Liver (tissue), 9 donors: ENCODE data around the gene BAIAP2. TPM values are rescaled to one million over a fixed set of nuclear protein-coding genes. Genes with fewer than 3 reads are reported as not detected.

ENCODE experiments used
- DNase-seq: peaks from one replicate; pipeline ENCODE4 v3.0.0-alpha.2; 2017; ENCODE audit warnings: low spot score
- H3K27ac ChIP-seq, 2 donors: one replicate each; pipeline ENCODE4 v1.7.0; 2013; ENCODE audit warnings: inconsistent platforms in 2 of 2, low read length in 2 of 2, control low read depth in 1 of 2, low read depth in 1 of 2, mild to moderate bottlenecking in 1 of 2
- H3K27me3 ChIP-seq, 4 donors: one replicate each; pipeline versions ENCODE4 v1.6.1 to v1.7.0; 2013; ENCODE audit warnings: low read length in 3 of 4, inconsistent platforms in 1 of 4, mild to moderate bottlenecking in 1 of 4, moderate library complexity in 1 of 4; ENCODE audit not compliant: control insufficient read depth in 4 of 4, insufficient read depth in 4 of 4
- H3K36me3 ChIP-seq, 4 donors: one replicate each; pipeline versions ENCODE4 v1.6.1 to v1.7.0; 2013; ENCODE audit warnings: low read length in 3 of 4, mild to moderate bottlenecking in 3 of 4, low read depth in 1 of 4, moderate library complexity in 1 of 4; ENCODE audit not compliant: control insufficient read depth in 4 of 4, insufficient read depth in 3 of 4
- H3K4me1 ChIP-seq, 4 donors: one replicate each; pipeline versions ENCODE4 v1.6.1 to v1.7.0; 2013; ENCODE audit warnings: low read length in 3 of 4, mild to moderate bottlenecking in 3 of 4, moderate library complexity in 1 of 4; ENCODE audit not compliant: control insufficient read depth in 4 of 4, insufficient read depth in 4 of 4
- H3K4me3 ChIP-seq, 3 donors: one replicate each; pipeline versions ENCODE4 v1.6.1 to v1.7.0; 2013; ENCODE audit warnings: low read length in 3 of 3, control low read depth in 1 of 3, low read depth in 1 of 3, mild to moderate bottlenecking in 1 of 3
- H3K9ac ChIP-seq, 2 donors: one replicate each; pipeline ENCODE4 v1.7.0; 2013; ENCODE audit warnings: low read length in 2 of 2, mild to moderate bottlenecking in 2 of 2, moderate library complexity in 2 of 2, control low read depth in 1 of 2, low read depth in 1 of 2
- H3K9me3 ChIP-seq, 4 donors: one replicate each; pipeline versions ENCODE4 v1.6.1 to v1.7.0; 2013; ENCODE audit warnings: low read length in 3 of 4; ENCODE audit not compliant: control insufficient read depth in 4 of 4
- EGR1 ChIP-seq, 2 donors: IDR thresholded peaks; 2 replicates each; pipeline ENCODE4 v1.6.1; 2016 to 2018; ENCODE audit warnings: antibody characterized with exemption in 2 of 2, low read depth in 2 of 2
- FOXA1 ChIP-seq: IDR thresholded peaks from 2 replicates; pipeline ENCODE4 v1.6.1; 2016; ENCODE audit warnings: antibody characterized with exemption
- FOXA2 ChIP-seq: IDR thresholded peaks from 2 replicates; pipeline ENCODE4 v1.6.1; 2016; ENCODE audit warnings: antibody characterized with exemption
- GABPA ChIP-seq, 2 donors: IDR thresholded peaks in 1 of 2; conservative IDR thresholded peaks in 1 of 2; 2 replicates each; pipeline ENCODE4 v1.6.1; 2016; ENCODE audit warnings: antibody characterized with exemption in 2 of 2, mild to moderate bottlenecking in 1 of 2, moderate library complexity in 1 of 2
- HNF4A ChIP-seq, 2 donors: conservative IDR thresholded peaks; 2 replicates each; pipeline ENCODE4 v1.6.1; 2016; ENCODE audit warnings: antibody characterized with exemption in 2 of 2, mild to moderate bottlenecking in 2 of 2
- HNF4G ChIP-seq: IDR thresholded peaks from 2 replicates; pipeline ENCODE4 v1.6.1; 2016; ENCODE audit warnings: antibody characterized with exemption
- NR2F2 ChIP-seq: IDR thresholded peaks from 2 replicates; pipeline ENCODE4 v1.6.1; 2016; ENCODE audit warnings: antibody characterized with exemption
- RAD21 ChIP-seq, 2 donors: IDR thresholded peaks; 2 replicates each; pipeline ENCODE4 v1.6.1; 2016; ENCODE audit warnings: antibody characterized with exemption in 2 of 2, mild to moderate bottlenecking in 2 of 2
- RXRA ChIP-seq, 2 donors: IDR thresholded peaks; 2 replicates each; pipeline ENCODE4 v1.6.1; 2017 to 2018; ENCODE audit warnings: antibody characterized with exemption in 2 of 2, mild to moderate bottlenecking in 1 of 2
- SP1 ChIP-seq: IDR thresholded peaks from 2 replicates; pipeline ENCODE4 v1.6.1; 2018; ENCODE audit warnings: antibody characterized with exemption, mild to moderate bottlenecking
- TAF1 ChIP-seq: conservative IDR thresholded peaks from 2 replicates; pipeline ENCODE4 v1.6.1; 2016; ENCODE audit warnings: antibody characterized with exemption, mild to moderate bottlenecking
- YY1 ChIP-seq: IDR thresholded peaks from 2 replicates; pipeline ENCODE4 v1.6.1; 2016; ENCODE audit warnings: antibody characterized with exemption, mild to moderate bottlenecking
- WGBS: extraction: QIAGEN DNeasy Blood & Tissue Kit; methylation state at CpG from one replicate; pipeline ENCODE4 v1.1.7; 2013; 5-methylcytosine and 5-hydroxymethylcytosine counted together
- polyA plus RNA-seq, 2 donors: library from polyadenylated mRNA; stranded (reverse) in 1 of 2; unstranded in 1 of 2; fragments of 200-250 nt in 1 of 2; fragments of >200 nt in 1 of 2; fragmentation: Nextera tagmentation in 1 of 2; extraction: Ambion mirVana in 1 of 2; gene quantifications; one replicate each; pipeline versions ENCODE4 v1.2.1 to v1.2.3, GENCODE V29; 2013 to 2015
- total RNA-seq, 2 donors: library from RNA; depleted of rRNA; stranded (reverse); fragments of >200 nt; gene quantifications; one replicate each; pipeline ENCODE4 v1.2.3, GENCODE V29; 2014
- TF ChIP-seq, protein P1 (sequence below): IDR thresholded peaks from 2 replicates; pipeline ENCODE4 v1.6.1; 2016; ENCODE audit warnings: antibody characterized with exemption, mild to moderate bottlenecking
- TF ChIP-seq, protein P2 (sequence below): IDR thresholded peaks from 2 replicates; pipeline ENCODE4 v1.6.1; 2016; ENCODE audit warnings: antibody characterized with exemption
- TF ChIP-seq, protein P3 (sequence below): fragments of 150-350 bp; IDR thresholded peaks from 2 replicates; pipeline ENCODE4 v1.5.1; 2017; ENCODE audit warnings: improper control_type of control experiment, low read depth, low read length; ENCODE audit not compliant: missing input control
- TF ChIP-seq, protein P4 (sequence below): IDR thresholded peaks from 2 replicates; pipeline ENCODE4 v1.6.1; 2016; ENCODE audit warnings: antibody characterized with exemption
- donor health status: healthy.
- donor health status: healthy.
- donor health status: healthy.
- donor health status: healthy.
- donor health status: healthy.

Gene BAIAP2
- total and polyA plus RNA-seq, 4 donors: 8.1 to 61.3 (median 44.9) TPM

DNA sequence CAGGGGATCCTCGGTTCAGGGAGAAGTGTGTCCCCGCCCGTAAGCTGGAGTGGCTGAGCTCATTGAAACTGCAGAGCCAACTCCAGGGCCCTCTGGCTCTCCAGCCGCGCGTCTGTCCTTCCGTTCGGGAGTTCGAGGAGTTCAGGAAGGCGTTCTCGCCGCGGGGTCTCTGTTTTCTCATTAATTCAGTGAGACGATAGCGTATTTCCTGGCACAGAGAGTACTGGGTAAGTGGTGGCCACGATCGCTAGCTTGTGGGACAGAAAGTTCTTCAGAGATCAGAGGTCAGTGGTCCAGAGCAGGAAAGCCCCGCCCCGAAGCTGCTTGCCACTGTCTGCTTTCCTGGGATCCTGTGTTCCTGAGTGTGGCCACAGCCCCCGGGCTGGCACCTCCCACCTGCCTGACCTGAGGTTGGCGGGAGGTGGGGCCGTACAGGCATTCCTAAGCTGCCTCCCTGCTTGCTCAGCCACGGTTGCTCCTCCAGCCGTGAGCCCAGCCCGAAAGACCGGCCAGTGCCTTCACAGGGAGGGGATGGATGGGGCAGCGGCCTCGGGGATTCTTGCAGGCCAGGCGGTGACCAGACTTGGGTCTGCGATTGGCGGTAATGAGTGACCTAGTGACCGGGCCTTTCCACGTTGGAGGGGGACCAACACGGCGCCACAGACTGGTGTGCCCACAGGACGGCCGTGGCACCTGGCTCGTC lies 8.9 kb downstream of the BAIAP2 start:
- WGBS: 43% methylated on average over 38 of the region's 38 CpGs
- peaks cover 0 to 2% (median 0%) of the 10 kb centered on the region in 4 donors for H3K36me3 ChIP-seq
- H3K9ac ChIP-seq: no peak overlapping the region
- peak overlapping the region; percentile 65 to 87 for H3K27ac ChIP-seq
- peak; percentile 70 for TF ChIP-seq SP1
- TF ChIP-seq RAD21 (IDR thresholded peaks at IDR 0.05): peak in 1 of 2 donors; percentile 7
- peak; percentile 60 to 76 for TF ChIP-seq RXRA (IDR thresholded peaks at IDR 0.05)
- TF ChIP-seq NR2F2: peak; percentile 99
- TF ChIP-seq, protein P1, sequence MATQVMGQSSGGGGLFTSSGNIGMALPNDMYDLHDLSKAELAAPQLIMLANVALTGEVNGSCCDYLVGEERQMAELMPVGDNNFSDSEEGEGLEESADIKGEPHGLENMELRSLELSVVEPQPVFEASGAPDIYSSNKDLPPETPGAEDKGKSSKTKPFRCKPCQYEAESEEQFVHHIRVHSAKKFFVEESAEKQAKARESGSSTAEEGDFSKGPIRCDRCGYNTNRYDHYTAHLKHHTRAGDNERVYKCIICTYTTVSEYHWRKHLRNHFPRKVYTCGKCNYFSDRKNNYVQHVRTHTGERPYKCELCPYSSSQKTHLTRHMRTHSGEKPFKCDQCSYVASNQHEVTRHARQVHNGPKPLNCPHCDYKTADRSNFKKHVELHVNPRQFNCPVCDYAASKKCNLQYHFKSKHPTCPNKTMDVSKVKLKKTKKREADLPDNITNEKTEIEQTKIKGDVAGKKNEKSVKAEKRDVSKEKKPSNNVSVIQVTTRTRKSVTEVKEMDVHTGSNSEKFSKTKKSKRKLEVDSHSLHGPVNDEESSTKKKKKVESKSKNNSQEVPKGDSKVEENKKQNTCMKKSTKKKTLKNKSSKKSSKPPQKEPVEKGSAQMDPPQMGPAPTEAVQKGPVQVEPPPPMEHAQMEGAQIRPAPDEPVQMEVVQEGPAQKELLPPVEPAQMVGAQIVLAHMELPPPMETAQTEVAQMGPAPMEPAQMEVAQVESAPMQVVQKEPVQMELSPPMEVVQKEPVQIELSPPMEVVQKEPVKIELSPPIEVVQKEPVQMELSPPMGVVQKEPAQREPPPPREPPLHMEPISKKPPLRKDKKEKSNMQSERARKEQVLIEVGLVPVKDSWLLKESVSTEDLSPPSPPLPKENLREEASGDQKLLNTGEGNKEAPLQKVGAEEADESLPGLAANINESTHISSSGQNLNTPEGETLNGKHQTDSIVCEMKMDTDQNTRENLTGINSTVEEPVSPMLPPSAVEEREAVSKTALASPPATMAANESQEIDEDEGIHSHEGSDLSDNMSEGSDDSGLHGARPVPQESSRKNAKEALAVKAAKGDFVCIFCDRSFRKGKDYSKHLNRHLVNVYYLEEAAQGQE: no peak
- peak in 1 of 2 donors; percentile 36 for TF ChIP-seq HNF4A (conservative IDR thresholded peaks at IDR 0.05)
- DNase-seq: no peak
- H3K9me3 ChIP-seq: no peaks in the 10 kb centered on the region
- no peaks in the 10 kb centered on the region for H3K27me3 ChIP-seq
- no peak overlapping the region for H3K4me3 ChIP-seq
- peaks cover 28 to 93% (median 66%) of the 10 kb centered on the region in 4 donors for H3K4me1 ChIP-seq

DNA sequence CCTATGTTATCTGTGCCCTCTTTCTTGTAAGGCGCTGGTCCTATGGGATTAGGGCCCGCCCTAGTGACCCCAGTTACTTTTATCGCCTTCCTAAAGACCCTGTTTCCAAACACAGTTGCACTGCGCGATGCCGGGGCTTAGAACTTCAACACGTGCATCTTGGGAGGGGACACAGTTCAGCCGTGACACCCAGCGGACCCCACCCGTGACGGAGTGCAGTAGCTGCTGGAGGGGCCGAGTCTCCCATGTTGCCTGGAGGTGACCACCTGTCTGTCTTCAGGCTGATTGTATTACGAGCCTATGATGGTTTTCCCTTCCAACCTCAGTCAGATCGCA lies 9.4 kb downstream of the BAIAP2 start:
- H3K4me1 ChIP-seq: peaks cover 25 to 93% (median 63%) of the 10 kb centered on the region in 4 donors
- H3K4me3 ChIP-seq: no peak overlapping the region
- H3K36me3 ChIP-seq: peaks cover 0 to 2% (median 0%) of the 10 kb centered on the region in 4 donors
- no peak for DNase-seq
- TF ChIP-seq NR2F2 (no peak), FOXA2 (no peak), YY1 (no peak), SP1 (no peak), RXRA (IDR thresholded peaks at IDR 0.05) (no peak), EGR1 (IDR thresholded peaks at IDR 0.05; ENCODE audit: low read depth in 2 of 2) (no peak), TAF1 (no peak), FOXA1 (no peak), HNF4G (no peak), RAD21 (IDR thresholded peaks at IDR 0.05) (no peak), GABPA (IDR thresholded peaks at IDR 0.05 in 1 of 2, conservative IDR thresholded peaks at IDR 0.05 in 1 of 2) (no peak), HNF4A (conservative IDR thresholded peaks at IDR 0.05) (no peak)
- TF ChIP-seq, protein P2, sequence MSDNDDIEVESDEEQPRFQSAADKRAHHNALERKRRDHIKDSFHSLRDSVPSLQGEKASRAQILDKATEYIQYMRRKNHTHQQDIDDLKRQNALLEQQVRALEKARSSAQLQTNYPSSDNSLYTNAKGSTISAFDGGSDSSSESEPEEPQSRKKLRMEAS: no peak
- TF ChIP-seq, protein P3, sequence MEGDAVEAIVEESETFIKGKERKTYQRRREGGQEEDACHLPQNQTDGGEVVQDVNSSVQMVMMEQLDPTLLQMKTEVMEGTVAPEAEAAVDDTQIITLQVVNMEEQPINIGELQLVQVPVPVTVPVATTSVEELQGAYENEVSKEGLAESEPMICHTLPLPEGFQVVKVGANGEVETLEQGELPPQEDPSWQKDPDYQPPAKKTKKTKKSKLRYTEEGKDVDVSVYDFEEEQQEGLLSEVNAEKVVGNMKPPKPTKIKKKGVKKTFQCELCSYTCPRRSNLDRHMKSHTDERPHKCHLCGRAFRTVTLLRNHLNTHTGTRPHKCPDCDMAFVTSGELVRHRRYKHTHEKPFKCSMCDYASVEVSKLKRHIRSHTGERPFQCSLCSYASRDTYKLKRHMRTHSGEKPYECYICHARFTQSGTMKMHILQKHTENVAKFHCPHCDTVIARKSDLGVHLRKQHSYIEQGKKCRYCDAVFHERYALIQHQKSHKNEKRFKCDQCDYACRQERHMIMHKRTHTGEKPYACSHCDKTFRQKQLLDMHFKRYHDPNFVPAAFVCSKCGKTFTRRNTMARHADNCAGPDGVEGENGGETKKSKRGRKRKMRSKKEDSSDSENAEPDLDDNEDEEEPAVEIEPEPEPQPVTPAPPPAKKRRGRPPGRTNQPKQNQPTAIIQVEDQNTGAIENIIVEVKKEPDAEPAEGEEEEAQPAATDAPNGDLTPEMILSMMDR: no peak
- TF ChIP-seq, protein P1: no peak
- TF ChIP-seq, protein P4, sequence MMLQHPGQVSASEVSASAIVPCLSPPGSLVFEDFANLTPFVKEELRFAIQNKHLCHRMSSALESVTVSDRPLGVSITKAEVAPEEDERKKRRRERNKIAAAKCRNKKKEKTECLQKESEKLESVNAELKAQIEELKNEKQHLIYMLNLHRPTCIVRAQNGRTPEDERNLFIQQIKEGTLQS: no peak
- no peaks in the 10 kb centered on the region for H3K27me3 ChIP-seq
- WGBS: 66% methylated on average over 14 of the region's 14 CpGs
- no peaks in the 10 kb centered on the region for H3K9me3 ChIP-seq
- H3K9ac ChIP-seq: peak overlapping the region in 1 of 2 donors; percentile 5
- H3K27ac ChIP-seq: peak overlapping the region; percentile 65 to 87
